ENCODE measurements around the gene SCGB1D4.

DNA sequence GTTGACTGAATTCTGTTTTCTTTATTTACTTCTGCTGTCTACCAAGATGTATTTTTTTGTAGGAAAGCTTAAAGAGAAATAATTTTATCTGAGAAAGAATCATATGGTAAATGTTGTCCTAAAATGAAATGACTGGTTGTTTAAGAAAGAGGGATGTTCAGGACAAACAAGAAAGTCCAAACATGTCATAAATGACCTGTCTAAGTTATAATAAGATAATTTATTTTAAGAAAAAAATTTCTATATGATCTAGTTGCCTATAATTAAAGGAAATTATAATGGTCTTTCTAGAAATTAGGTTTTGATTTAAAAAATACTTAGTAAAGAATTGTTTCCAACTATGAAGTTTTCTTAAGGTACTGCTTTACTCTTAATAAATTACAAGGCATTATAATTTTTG is 18.4 kb downstream of the SCGB1D4 start:
- no peak for TF ChIP-seq POLR2A (IDR thresholded peaks at IDR 0.05)
- TF ChIP-seq, protein P1, sequence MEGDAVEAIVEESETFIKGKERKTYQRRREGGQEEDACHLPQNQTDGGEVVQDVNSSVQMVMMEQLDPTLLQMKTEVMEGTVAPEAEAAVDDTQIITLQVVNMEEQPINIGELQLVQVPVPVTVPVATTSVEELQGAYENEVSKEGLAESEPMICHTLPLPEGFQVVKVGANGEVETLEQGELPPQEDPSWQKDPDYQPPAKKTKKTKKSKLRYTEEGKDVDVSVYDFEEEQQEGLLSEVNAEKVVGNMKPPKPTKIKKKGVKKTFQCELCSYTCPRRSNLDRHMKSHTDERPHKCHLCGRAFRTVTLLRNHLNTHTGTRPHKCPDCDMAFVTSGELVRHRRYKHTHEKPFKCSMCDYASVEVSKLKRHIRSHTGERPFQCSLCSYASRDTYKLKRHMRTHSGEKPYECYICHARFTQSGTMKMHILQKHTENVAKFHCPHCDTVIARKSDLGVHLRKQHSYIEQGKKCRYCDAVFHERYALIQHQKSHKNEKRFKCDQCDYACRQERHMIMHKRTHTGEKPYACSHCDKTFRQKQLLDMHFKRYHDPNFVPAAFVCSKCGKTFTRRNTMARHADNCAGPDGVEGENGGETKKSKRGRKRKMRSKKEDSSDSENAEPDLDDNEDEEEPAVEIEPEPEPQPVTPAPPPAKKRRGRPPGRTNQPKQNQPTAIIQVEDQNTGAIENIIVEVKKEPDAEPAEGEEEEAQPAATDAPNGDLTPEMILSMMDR (IDR thresholded peaks at IDR 0.05): no peak
